ENCODE results near the gene MREG. TPM values are rescaled to one million over a fixed set of nuclear protein-coding genes. Genes with fewer than 3 reads are reported as not detected.
"Not testable (repeated sequence)": the region's sequence is repeated elsewhere in the genome, so short reads cannot be mapped to it uniquely, and the experiment has no call there.

Gene MREG
- total and polyA plus RNA-seq, 7 donors, result 0.99 to 8.8 (median 1.5) TPM

GRCh38 chr2:216012133-216012829, 1.1 kb downstream of the MREG start:
- 11 to 31% methylated on average over 6 of the region's 6 CpGs for WGBS, 2 donors
- Histone ChIP-seq H3K4me1 (peaks cover 0 to 13% (median 6%) of the 10 kb centered on the region in 4 donors), H3K27ac (no peak overlapping the region), H3K9me3 (no peaks in the 10 kb centered on the region), H3K36me3 (no peaks in the 10 kb centered on the region), H3K4me3 (peak overlapping the region in 2 of 4 donors; percentile 59 to 60), H3K27me3 (no peaks in the 10 kb centered on the region)
- intact Hi-C loops (cut with DNase I), result no loop called here
- DNase-seq, result no peak
- no peak for TF ChIP-seq POLR2A (IDR thresholded peaks at IDR 0.05)
- TF ChIP-seq EP300 (IDR thresholded peaks at IDR 0.05), result no peak

- H3K27ac ChIP-seq; H3K36me3 ChIP-seq; H3K27me3 ChIP-seq; intact Hi-C loops (cut with DNase I); H3K9me3 ChIP-seq; DNase-seq; H3K4me3 ChIP-seq: not testable (repeated sequence)
- WGBS, 2 donors, result 86 to 94% methylated on average over 2 of the region's 2 CpGs
- peaks cover 0 to 13% (median 8%) of the 10 kb centered on the region in 4 donors for H3K4me1 ChIP-seq
Observed at GRCh38 chr2:216009215-216009614, 4.1 kb downstream of the MREG start.

GRCh38 chr2:216008387-216008786, 5.0 kb downstream of the MREG start:
- H3K4me3 ChIP-seq, result no peak overlapping the region
- H3K36me3 ChIP-seq, result no peaks in the 10 kb centered on the region
- H3K9me3 ChIP-seq, result no peaks in the 10 kb centered on the region
- H3K27me3 ChIP-seq, result no peaks in the 10 kb centered on the region
- intact Hi-C loops (cut with DNase I), result no loop called here
- DNase-seq, result no peak
- H3K4me1 ChIP-seq, result peaks cover 0 to 9% (median 7%) of the 10 kb centered on the region in 4 donors
- no peak for TF ChIP-seq EP300 (IDR thresholded peaks at IDR 0.05)
- no peak for TF ChIP-seq CTCF (IDR thresholded peaks at IDR 0.05)
- TF ChIP-seq POLR2A (IDR thresholded peaks at IDR 0.05), result no peak
- no peak for TF ChIP-seq POLR2AphosphoS5 (IDR thresholded peaks at IDR 0.05)
- 89 to 90% methylated on average over 3 of the region's 3 CpGs for WGBS, 2 donors
- H3K27ac ChIP-seq, result no peak overlapping the region

GRCh38 chr2:216006164-216006663, 7.1 kb downstream of the MREG start:
- no peak overlapping the region for H3K4me3 ChIP-seq
- DNase-seq, result no peak
- peaks cover 0 to 4% (median 0%) of the 10 kb centered on the region in 4 donors for H3K4me1 ChIP-seq
- no peak for TF ChIP-seq CTCF (IDR thresholded peaks at IDR 0.05)
- TF ChIP-seq POLR2A (IDR thresholded peaks at IDR 0.05), result no peak
- no peak for TF ChIP-seq POLR2AphosphoS5 (IDR thresholded peaks at IDR 0.05)
- TF ChIP-seq EP300 (IDR thresholded peaks at IDR 0.05), result no peak
- no peak overlapping the region for H3K27ac ChIP-seq
- H3K9me3 ChIP-seq, result no peaks in the 10 kb centered on the region
- no peaks in the 10 kb centered on the region for H3K27me3 ChIP-seq
- intact Hi-C loops (cut with DNase I), result no loop called here
- 48 to 83% methylated on average over 10 of the region's 10 CpGs for WGBS, 2 donors
- no peaks in the 10 kb centered on the region for H3K36me3 ChIP-seq

GRCh38 chr2:216004697-216005283, 8.6 kb downstream of the MREG start:
- WGBS, 2 donors, result 74 to 89% methylated on average over 3 of the region's 3 CpGs
- intact Hi-C loops (cut with DNase I), result no loop called here
- Histone ChIP-seq H3K4me3 (no peak overlapping the region), H3K9me3 (no peaks in the 10 kb centered on the region), H3K36me3 (no peaks in the 10 kb centered on the region), H3K4me1 (peaks cover 0 to 4% (median 0%) of the 10 kb centered on the region in 4 donors), H3K27me3 (no peaks in the 10 kb centered on the region), H3K27ac (no peak overlapping the region)
- TF ChIP-seq EP300 (IDR thresholded peaks at IDR 0.05), result no peak
- TF ChIP-seq POLR2AphosphoS5 (IDR thresholded peaks at IDR 0.05), result no peak
- TF ChIP-seq CTCF (IDR thresholded peaks at IDR 0.05), result no peak
- TF ChIP-seq POLR2A (IDR thresholded peaks at IDR 0.05), result no peak
- no peak for DNase-seq

Measured in sigmoid colon (tissue), 7 donors.